GM19023 (cell line): ENCODE results near the gene GDAP2.
"Not testable (repeated sequence)": the region's sequence is repeated elsewhere in the genome, so short reads cannot be mapped to it uniquely, and the experiment has no call there.

Experiments
- ATAC-seq: cut with Tn5 transposase; IDR thresholded peaks from one replicate; pipeline ENCODE4 v1.9.1; 2021; ENCODE audit warnings: mild to moderate bottlenecking, moderate library complexity; ENCODE audit not compliant: unreplicated experiment

Gene GDAP2

DNA sequence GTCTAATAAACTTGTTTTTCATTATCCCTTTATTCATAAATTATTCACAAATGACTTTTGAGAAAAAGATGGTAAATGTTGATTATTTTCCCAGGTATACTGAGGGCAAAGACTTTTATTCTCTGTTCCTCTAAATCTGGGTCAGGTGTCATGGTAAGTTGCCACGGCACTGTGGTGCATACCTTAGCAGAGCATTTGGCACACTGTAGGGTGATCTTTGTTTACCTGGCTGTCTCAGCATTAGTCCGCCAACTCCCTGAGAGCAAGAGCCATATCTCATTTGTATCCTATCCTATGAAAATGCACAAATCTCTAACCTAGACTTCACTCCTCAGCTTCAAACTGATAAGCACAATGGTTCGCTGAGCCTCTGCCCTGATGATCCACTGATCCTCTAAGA lies 24.9 kb downstream of the GDAP2 start:
- ATAC-seq: no peak

DNA sequence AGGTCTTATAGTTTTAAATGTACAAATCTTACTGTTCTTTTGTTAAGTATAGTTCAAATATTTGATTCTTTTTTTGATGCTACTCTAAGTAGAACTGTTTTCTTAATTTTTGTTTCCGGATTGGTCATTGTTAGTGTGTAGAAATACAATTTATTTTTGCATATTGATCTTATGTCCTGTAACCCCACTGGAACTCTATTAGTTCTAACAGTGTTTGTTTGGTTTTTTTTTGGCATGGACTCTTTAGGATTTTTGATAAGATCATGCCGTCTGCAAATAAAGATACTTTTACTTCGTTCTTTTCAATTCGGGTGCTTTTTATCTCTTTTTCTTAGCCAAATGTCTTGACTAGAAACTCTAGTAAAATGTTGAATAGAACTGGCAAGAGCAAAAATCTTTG lies 26.5 kb downstream of the GDAP2 start:
- ATAC-seq: no peak

DNA sequence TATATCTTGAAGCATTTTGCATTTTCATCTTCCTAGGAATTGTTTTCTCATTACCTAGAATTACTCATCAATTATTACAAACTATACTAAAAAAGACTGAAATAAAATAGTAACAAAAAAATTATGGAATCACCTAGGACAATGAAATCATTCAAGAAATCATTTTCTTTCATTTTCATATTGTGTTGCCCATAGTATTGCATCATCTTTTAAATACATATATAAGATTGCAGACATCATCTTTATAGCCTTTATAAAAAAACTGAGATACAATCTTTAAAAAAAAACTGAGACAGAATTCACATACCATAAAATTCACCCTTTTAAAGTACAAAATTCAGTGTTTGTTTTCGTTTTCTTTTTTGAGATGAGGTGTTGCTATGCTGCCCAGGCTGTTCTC lies 29.6 kb downstream of the GDAP2 start:
- ATAC-seq: no peak

DNA sequence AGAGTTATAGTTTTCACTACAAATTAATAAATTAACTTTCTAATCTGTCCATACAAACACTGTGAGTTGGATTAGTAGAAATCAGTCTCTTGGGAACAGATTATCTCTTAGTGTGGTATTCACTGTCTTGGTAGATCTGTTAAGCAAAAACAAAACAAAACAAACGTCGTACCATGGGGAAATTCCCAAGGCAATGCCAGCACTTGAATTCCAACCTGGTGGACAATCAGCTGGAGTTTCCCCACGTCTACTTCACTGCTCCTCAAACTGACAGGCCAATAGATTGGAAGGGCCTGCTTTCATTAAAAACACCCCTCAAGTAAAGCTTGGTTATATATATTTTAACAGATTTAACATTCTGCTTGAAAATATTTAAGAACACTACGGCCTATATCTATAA lies 31.9 kb downstream of the GDAP2 start:
- ATAC-seq: no peak

DNA sequence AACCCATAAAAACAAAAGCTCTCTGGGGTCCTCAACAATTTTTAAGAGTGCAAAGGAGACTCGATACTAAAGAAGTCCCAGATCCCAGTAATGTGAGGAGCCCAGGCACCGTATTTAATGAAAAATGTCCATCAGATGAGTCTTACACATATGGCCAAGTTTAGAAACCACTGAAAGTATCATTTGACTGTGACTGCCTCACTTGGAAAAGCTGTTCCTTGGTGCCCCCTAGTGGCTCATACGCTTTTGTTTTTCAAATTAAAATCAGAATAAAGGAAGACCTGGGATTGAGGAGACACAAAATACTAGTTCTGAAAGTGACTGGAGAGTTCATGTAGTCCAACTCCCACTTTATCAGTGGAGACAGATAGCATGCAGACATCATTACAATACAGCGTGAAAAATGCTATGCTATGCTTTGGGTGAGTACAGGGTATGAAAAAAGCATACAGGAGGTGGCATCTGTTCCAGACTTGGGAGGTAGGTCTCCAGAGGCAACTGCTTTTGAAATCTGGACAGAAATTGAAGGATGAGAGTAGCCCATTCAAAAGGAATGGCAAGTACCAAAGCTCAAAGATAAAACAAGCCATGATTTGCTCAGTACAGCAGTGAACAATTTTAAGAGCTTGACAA lies 33.8 kb downstream of the GDAP2 start:
- ATAC-seq: peak; percentile 88

DNA sequence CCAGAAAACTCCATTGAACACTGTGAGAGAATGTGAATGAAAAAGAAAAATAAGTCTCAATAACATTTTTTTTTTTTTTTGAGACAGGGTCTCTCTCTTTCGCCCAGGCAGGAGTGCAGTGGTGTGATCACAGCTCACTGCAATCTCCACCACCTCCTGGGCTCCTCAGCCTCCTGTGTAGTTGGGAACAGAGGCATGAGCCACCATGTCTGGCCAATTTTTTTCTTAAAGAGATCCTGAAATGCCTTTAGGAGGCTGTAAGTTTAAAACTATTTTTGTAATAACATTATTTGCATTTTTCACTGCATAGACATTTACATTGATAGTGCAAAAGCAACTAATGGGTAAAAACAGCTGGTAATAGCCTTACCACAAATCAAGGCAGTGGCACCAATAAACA lies 35.3 kb downstream of the GDAP2 start:
- ATAC-seq: no peak

DNA sequence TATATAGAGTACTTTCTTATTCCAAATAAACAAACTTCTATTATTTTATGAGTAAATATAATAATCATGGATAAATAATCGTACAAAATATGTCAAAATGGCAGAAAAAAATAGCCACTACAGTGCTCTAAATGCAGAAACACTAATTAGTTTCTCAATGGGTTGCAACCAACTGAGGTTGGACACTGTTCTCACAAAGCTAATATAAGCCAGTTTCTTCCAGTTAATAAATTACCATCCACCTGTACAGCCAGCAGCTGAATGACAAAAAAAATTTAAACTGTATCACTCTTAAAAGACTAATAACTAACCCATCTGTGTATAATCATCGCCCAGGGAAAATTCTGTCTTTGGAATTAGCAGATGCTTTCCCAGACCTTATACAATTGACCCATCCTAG lies 36.9 kb downstream of the GDAP2 start:
- ATAC-seq: no peak

DNA sequence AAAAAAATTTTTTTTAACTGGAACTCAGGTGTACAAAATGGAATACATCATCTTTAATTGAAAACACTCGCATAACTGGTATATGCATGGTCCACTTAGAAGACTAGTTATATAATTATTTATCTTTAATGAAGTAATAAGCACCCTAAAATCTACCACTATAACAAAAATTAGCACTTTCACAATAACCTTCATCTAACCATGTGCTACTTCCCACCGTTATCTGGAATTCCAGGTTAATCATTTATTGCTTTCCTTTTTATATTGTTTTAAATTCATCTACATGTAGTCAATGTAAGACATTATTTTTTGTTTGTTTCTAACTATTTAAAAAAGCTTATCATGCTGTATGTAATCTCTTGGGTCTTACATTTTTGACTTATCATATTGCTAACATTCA lies 39.0 kb downstream of the GDAP2 start:
- no peak for ATAC-seq

DNA sequence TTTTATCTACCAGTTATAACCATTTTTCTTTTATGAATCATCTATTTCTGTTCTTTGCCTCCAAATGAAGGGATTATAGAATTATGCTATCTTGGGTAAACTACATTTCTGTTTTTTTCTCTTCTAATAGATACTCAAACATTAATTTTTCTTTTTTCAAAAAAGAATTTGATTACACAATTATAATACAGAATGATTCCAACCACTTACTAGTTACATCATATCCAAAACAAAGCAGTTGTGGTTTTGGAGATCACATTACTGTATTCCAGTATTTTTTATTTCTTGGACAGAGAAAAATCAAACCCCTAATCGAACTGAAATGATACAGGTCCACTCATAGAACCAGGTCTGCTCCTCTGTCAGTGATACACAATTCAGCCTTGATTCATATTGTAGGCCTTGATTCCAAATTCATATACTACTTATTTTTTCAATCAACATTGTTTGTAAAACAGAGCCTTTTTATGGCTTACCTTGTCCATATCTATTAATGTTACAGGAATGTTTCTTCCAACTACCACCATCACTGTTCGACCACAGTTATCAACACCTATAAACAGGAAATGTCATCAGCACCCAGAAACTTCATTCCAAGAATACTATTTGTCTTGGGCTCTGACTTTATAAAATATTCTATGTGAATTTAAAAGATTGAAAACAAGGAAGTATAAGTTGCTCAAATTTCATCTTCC lies 43.2 kb downstream of the GDAP2 start:
- no peak for ATAC-seq

DNA sequence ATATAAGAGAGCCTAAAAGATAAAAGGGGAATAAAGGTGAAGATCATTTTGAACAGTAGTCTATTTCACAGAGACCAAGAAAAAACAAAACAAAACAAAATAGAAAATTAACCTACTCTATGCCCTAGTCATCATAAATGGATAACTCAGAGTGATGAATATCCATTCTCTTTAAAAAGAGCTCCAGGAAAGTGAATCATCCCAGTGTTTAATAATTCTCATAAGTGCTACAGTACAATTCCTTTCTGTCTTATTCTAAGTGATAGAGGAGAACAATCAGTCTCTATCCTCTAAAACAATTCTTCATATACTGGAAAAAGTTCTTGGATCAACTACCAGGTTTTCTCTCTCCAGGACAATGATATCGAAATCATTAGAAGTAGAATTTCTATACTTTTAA lies 45.8 kb downstream of the GDAP2 start:
- ATAC-seq: no peak

DNA sequence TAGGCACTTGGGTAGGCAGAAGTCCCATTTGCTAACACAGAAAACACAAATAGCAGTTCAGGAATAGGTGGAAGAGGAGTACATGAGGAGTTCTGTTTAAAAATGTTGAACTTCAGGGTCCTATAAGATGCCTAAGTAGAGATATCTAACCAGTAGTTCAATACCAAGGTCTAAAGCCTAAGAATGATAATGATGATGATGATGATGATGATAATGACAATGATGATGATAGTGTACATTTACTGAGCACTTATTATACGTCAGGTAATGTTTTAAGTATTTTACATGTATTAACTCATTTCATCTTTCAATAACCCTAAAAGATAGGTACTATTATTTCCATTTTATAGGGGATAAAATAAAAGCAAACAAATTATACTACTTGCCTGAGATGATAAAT lies 50.1 kb downstream of the GDAP2 start:
- ATAC-seq: no peak

DNA sequence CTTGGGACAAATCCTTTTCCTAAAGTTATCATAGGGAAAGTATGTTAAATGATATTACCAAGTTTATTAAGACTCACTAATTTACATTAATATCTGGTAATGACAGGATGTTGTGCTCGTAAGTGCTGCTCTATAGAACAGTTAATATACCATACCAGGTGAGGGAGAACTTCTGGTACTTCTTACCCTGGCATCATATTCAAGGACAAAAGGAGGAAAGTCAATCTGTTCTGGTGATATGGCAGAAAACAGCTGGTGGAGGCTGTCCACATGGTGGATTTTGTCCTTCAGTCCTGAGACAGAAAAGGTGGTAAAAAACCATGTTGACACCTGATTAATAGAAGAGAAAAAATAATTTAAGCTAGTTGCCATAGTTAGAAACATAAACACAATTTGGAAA lies 51.6 kb downstream of the GDAP2 start:
- no peak for ATAC-seq

DNA sequence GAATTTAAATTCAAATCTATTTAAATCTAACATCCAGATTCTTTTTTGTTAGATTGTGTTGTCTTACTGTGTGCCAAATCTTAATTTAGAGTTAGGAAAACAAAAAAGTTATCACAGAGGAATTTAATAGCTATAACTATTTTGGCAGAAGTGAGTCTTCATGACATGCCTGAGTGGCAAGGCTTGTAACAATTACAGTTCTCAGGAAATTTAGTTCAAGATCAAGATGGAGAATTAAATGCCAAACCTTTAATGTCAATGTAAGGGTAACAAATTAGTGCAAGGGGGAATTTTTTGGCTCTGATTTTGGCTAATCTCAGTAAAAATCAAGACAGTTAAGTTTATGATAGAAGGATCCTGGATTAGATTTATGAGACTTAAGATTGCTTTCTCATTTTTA lies 58.4 kb downstream of the GDAP2 start:
- no peak for ATAC-seq

DNA sequence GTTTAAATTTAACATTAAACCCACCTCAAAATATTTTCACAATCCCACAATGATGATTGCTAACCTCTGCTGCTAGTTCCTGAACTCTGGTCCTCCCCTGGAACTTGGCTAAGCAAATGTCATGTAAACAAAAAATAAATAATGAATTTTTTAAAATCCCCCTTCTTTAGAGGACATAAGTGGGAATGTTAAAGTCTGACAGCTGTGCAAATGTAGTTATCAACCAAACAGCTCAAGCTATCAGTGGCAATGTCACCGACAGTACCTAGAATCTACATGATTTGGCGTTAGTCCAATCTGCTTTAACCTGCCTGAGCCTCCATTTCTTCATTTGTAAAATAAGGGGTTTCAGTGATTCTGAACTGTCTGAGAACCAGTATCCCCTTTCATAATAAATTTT lies 67.7 kb downstream of the GDAP2 start:
- no peak for ATAC-seq

DNA sequence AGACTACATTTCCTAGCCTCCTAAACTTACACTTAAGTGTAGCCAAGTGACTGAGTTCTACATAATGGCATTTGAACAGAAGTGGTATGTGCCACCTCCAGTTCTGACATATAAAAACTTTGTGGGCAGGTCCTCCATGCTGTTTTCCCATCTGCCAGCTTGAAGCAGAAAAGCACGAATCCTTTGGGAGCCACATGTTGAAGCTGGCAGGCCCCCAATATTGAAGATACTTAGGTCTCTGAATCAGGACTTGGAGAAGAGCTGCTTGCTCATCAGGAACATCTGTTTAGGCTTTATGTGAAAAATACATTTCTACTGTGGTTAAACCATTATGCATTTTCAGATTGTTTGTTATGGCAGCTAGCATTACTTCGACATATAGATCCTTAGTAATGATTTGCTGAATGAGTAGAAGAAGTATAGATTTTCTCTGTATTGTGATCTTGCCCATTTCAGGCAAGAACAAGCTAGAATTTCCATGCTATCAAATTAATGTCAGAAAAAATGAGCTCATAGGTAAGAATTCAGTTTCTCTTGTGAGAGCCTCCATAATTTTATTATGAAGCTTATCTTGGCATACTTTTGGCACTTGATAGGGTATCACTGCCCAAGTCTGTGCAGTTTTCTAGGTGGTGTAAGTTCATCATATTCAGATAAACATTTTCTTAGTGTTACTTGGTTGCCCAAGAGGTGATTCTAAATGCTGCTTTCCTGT lies 68.4 kb downstream of the GDAP2 start:
- no peak for ATAC-seq

DNA sequence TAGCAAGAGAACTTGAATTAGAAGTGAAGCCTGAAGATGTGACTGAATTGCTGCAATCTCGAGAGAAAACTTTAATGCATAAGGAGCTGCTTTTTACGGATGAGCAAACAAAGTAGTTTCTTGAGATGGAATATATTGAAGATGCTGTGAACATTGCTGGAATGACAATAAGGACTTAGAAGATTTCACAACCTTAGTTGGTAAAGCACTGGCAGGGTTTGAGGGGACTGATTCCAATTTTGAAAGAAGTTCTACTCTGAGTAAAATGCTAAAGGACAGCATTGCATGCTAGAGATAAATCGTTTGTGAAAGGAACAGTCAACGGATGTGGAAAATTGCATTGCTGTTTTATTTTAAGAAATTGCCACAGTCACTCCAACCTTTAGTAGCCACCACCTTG lies 69.5 kb downstream of the GDAP2 start:
- ATAC-seq: no peak

DNA sequence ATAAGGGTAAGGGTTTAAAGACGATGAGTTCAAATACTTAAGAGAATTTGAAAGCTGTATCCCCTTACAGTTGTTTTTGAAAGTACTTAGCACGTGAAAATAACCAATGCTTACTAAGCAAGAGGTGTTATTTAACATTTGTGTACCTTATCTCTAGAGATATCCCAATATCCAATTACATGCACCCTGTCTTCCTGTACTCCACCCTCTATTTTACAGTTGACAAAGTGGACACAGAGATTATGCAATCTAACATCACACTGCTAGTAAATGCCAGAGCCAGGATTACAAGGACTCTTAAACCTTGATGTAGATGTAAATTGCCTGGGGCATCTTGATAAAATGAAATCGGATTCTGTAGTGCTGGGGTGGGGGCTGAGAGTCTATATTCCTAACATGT lies 72.0 kb downstream of the GDAP2 start:
- no peak for ATAC-seq

DNA sequence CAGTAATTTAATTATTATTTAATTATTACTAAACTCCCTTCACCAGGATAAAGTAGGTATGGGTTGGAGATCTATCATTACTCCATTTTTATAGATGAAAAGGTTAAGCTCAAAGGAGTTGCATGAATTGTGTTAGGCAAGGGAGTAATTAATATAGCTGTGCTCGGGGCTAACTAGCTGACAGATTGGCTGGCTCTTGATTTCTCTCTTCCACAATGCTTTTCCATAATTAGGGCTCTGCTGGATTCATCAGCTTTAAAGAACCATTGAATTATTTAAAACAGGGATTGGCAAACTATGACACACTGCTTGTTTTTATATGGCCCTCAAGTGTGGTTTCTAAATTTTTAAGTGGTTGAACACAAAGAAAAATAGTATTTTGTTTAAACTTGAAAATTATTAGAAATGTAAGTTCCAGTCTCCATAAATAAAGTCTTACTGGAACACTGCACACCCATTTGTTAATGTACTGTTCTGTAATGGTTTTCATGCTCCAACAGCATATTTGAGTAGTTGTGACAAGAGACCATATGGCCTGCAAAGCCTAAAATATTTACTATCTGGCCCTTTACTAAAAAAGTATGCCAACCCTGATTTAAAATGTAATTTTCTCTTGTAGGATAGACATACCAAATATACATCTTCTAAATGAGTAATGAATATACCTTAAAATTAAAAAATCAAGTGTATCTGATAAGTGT lies 76.4 kb downstream of the GDAP2 start:
- no peak for ATAC-seq

DNA sequence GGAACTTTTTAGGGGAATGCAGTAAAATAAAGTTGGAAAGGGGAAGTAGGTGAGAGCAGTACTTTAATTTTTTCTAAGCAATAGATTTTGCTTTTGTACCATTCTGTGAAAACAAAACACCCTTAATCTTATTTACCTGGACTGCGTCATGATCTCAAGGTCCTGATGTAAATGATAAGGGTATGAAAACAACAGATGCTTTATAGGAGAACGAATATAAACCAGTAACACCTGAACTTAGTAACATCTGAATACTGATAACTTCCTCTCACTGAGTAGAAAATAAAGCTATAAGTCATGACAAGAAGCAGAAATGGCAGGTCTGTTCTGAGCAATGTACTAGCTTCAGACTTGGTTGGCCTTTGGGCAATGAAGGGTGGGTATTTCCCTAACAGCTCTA lies 77.7 kb downstream of the GDAP2 start:
- ATAC-seq: no peak

DNA sequence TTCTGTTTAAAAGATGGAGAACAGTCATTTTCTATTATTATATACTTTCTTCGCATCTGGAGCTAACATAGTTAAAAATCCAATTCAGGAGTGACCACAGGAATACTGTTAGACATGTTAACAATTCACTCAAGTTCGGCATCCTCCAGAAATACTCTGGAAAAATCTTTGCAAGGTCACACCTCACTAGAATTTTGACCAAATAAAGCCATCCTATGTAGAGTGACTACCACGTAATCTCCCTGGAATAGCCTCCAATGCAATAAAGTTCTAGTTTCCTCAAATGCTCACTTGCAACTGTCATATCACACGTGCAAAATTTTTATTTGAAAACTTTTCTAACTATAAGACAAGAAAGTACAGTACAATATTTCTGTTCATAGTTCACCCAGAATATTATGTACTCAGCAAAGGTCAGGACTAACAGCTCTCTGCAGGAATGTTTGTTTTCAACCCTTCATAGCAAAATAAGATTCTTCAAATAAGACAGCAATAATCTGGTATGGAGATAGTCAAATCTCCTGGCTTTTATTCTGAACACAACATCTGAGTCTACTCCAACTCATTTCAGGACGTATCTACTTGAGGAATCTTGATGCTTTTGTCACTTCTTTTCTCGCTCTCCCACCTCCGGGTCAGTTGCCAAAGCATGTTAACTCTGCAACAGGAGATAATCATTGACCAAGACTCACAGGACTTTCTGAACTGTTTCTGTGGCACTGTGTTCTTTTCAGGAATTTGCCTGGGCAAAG lies 82.6 kb downstream of the GDAP2 start:
- no peak for ATAC-seq

DNA sequence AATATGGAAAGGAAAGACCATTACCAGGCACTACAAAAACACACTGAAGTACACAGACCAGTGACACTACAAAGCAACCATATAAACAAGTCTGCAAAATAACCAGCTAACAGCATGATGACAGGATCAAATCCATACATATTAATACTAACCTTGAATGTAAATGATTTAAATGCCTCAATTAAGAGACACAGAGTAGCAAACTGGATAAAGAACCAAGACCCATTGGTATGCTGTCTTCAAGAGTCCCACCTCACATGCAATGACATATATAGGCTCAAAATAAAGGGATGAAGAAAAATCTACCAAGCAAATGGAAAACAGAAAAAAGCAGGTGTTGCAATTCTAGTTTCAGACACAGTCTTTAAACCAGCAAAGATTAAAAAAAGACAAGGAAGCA lies 84.9 kb downstream of the GDAP2 start:
- not testable (repeated sequence) for ATAC-seq
